HL-60 (cell line): ENCODE results near the gene GNB1.

ENCODE experiments used
- DNase-seq, 2 experiments: peaks; one replicate each; pipeline ENCODE4 v3.0.0-alpha.2; 2010 to 2020; ENCODE audit warnings: low read depth in 1 of 2, low spot score in 1 of 2
- H3K27ac ChIP-seq: fragments of 250-450 bp; sonication (Bioruptor Pico); replicated peaks from 2 replicates; pipeline ENCODE4 v1.5.1; 2020; ENCODE audit warnings: mild to moderate bottlenecking, moderate library complexity
- H3K27me3 ChIP-seq: fragments of 250-450 bp; sonication (Bioruptor Pico); 2 replicates; pipeline ENCODE4 v1.5.1; 2021; ENCODE audit warnings: mild to moderate bottlenecking, moderate library complexity; ENCODE audit not compliant: insufficient read depth, poor library complexity, severe bottlenecking
- H3K4me3 ChIP-seq: replicated peaks from 2 replicates; pipeline ENCODE4 v1.5.1; 2011; ENCODE audit warnings: mild to moderate bottlenecking, control low read depth, low read length; ENCODE audit not compliant: insufficient read depth
- GABPA ChIP-seq: IDR thresholded peaks from 2 replicates; pipeline ENCODE4 v1.6.1; 2012; ENCODE audit warnings: low read depth
- POLR2AphosphoS5 ChIP-seq: IDR thresholded peaks from 2 replicates; pipeline ENCODE4 v1.6.1; 2012; ENCODE audit warnings: low read depth
- SPI1 ChIP-seq: IDR thresholded peaks from 2 replicates; pipeline ENCODE4 v1.6.1; 2012; ENCODE audit warnings: low read depth, mild to moderate bottlenecking, borderline replicate concordance
- TF ChIP-seq, protein P1 (sequence below): IDR thresholded peaks from one replicate; pipeline ENCODE4 v1.5.1; 2011; ENCODE audit warnings: low read length, control low read depth, inconsistent platforms; ENCODE audit not compliant: insufficient read depth
- TF ChIP-seq, protein P2 (sequence below): IDR thresholded peaks from 2 replicates; pipeline ENCODE4 v1.6.1; 2012; ENCODE audit warnings: low read depth; ENCODE audit not compliant: insufficient replicate concordance

The GNB1 gene

DNA sequence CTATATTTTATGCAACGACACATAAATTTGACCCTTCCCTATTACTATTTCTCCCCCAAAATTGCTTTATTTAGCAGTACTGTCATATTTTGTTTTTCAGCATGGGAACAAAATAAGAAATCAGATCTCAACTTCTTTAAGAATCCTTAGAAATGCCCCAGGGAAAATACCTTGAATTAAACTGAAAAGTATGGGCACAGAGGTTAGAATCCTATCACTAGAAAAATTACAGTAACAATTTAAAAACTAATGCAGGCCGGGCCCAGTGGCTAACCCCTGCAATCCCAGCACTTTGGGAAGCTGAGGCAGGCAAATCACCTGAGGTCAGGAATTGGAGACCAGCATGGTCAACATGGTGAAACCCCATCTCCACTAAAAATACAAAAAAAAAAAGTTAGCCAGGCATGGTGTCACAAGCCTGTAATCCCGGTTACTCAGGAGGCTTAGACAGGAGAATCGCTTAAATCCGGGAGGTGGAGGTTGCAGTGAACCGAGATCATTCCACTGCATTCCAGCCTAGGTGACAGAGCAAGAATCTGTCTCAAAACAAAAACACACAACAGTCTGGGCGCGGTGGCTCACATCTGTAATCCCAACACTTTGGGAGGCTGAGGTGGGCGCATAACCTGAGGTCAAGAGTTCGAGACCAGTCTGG is 51.4 kb downstream of the GNB1 start:
- DNase-seq = no peak
- TF ChIP-seq, protein P1, sequence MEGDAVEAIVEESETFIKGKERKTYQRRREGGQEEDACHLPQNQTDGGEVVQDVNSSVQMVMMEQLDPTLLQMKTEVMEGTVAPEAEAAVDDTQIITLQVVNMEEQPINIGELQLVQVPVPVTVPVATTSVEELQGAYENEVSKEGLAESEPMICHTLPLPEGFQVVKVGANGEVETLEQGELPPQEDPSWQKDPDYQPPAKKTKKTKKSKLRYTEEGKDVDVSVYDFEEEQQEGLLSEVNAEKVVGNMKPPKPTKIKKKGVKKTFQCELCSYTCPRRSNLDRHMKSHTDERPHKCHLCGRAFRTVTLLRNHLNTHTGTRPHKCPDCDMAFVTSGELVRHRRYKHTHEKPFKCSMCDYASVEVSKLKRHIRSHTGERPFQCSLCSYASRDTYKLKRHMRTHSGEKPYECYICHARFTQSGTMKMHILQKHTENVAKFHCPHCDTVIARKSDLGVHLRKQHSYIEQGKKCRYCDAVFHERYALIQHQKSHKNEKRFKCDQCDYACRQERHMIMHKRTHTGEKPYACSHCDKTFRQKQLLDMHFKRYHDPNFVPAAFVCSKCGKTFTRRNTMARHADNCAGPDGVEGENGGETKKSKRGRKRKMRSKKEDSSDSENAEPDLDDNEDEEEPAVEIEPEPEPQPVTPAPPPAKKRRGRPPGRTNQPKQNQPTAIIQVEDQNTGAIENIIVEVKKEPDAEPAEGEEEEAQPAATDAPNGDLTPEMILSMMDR = no peak
- no peak for TF ChIP-seq SPI1
- TF ChIP-seq POLR2AphosphoS5 = no peak
- no peak for TF ChIP-seq GABPA
- TF ChIP-seq, protein P2, sequence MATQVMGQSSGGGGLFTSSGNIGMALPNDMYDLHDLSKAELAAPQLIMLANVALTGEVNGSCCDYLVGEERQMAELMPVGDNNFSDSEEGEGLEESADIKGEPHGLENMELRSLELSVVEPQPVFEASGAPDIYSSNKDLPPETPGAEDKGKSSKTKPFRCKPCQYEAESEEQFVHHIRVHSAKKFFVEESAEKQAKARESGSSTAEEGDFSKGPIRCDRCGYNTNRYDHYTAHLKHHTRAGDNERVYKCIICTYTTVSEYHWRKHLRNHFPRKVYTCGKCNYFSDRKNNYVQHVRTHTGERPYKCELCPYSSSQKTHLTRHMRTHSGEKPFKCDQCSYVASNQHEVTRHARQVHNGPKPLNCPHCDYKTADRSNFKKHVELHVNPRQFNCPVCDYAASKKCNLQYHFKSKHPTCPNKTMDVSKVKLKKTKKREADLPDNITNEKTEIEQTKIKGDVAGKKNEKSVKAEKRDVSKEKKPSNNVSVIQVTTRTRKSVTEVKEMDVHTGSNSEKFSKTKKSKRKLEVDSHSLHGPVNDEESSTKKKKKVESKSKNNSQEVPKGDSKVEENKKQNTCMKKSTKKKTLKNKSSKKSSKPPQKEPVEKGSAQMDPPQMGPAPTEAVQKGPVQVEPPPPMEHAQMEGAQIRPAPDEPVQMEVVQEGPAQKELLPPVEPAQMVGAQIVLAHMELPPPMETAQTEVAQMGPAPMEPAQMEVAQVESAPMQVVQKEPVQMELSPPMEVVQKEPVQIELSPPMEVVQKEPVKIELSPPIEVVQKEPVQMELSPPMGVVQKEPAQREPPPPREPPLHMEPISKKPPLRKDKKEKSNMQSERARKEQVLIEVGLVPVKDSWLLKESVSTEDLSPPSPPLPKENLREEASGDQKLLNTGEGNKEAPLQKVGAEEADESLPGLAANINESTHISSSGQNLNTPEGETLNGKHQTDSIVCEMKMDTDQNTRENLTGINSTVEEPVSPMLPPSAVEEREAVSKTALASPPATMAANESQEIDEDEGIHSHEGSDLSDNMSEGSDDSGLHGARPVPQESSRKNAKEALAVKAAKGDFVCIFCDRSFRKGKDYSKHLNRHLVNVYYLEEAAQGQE = no peak
- H3K27me3 ChIP-seq = no peaks in the 10 kb centered on the region
- no peak overlapping the region for H3K4me3 ChIP-seq
- H3K27ac ChIP-seq = no peak overlapping the region

DNA sequence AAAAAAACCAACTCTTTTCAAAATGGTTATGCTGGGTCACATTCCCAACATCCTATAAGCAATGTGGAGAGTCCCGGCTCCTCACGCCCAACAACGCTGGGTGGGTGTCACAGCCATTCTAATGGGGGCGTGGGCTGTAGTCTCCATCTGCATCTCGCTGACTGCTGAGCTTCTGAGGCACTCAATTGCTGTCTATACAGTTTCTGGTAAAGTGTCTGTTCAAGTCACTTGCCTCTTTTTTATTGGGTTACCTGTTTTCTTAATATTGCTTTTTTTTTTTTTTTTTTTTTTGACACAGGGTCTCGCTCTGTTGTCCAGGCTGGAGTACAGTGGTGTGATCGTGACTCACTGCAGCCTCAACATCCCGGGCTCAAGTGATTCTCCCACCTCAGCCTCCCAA is 54.8 kb downstream of the GNB1 start:
- no peak for DNase-seq
- Histone ChIP-seq H3K27me3 (no peaks in the 10 kb centered on the region), H3K27ac (no peak overlapping the region), H3K4me3 (no peak overlapping the region)
- TF ChIP-seq, protein P1 = no peak
- TF ChIP-seq, protein P2 = no peak
- TF ChIP-seq POLR2AphosphoS5 (no peak), SPI1 (no peak), GABPA (no peak)

DNA sequence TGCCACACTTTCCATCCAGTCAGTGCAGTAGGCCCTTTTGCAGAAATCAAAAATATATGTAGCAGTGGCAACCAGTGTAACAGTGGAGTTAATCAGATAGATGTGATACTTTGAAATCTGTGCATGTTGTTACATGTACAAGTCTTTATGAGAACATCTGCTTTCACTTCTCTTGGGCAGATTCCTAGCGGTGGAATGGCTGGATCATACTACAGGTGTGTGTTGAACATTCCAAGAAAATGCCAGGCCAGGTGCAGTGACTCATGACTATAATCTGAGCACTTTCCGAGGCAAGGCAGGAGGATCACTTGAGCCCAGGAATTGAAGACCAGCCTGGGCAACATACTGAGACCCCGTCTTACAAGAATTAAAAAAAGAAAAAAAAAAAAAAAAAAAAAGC is 55.3 kb downstream of the GNB1 start:
- TF ChIP-seq SPI1 (no peak), POLR2AphosphoS5 (no peak), GABPA (no peak)
- TF ChIP-seq, protein P2 = no peak
- TF ChIP-seq, protein P1 = no peak

More for the DNA sequence above, 55.3 kb downstream of the GNB1 start:
- Histone ChIP-seq H3K27ac (no peak overlapping the region), H3K4me3 (no peak overlapping the region), H3K27me3 (no peaks in the 10 kb centered on the region)
- DNase-seq = no peak
